ENCODE measurements around the gene CLASP1. TPM values are rescaled to one million over a fixed set of nuclear protein-coding genes. Genes with fewer than 3 reads are reported as not detected.

The CLASP1 gene
- total and polyA plus RNA-seq, 2 of the 8 experiments (the other 6 are each of a cell fraction or from before 2014, with no cell fraction given) = 7.3 to 53.9 TPM

- H2BK5ac ChIP-seq (ENCODE audit: low read depth, low read length) = no peak overlapping the region
- DNase-seq (ENCODE audit: low read depth in 1 of 2, low spot score in 2 of 2) = no peak
- H3K4ac ChIP-seq (replicated peaks; ENCODE audit: insufficient read length, low read depth, low read length) = no peak overlapping the region
Measured at GRCh38 chr2:121579309-121579708, 70.0 kb downstream of the CLASP1 start.

More at GRCh38 chr2:121579309-121579708, 70.0 kb downstream of the CLASP1 start:
- CTCF ChIA-PET (ENCODE audit: partially characterized antibody) = interaction anchor here (0.6 to 1.2 kb wide), 2 partner anchors 11 to 47 kb away, joined by 4 read pairs; no protein-coding TSS in a partner anchor
- no peak for FAIRE-seq
- Histone ChIP-seq H3K27ac (ENCODE audit: low read depth, low read length) (no peak overlapping the region), H3K9ac (replicated peaks in 1 of 4; ENCODE audit: extremely low read depth in 1 of 4, low read depth in 3 of 4, low read length in 3 of 4) (no peak overlapping the region), H3K4me3 (ENCODE audit: extremely low read depth in 1 of 4, insufficient read depth in 2 of 4, low read depth in 3 of 4, low read length in 4 of 4) (no peak overlapping the region), H2AK5ac (ENCODE audit: low read depth, low read length) (no peak overlapping the region), H4K8ac (ENCODE audit: extremely low read depth, insufficient read depth, low read length) (no peak overlapping the region), H3K14ac (ENCODE audit: insufficient read length) (no peak overlapping the region), H4K20me1 (replicated peaks in 1 of 2; ENCODE audit: control insufficient read depth in 1 of 2, insufficient read depth in 2 of 2, low read length in 2 of 2) (peaks cover 0 to 1% of the 10 kb centered on the region in 2 experiments), H3K27me3 (replicated peaks in 1 of 4; ENCODE audit: control insufficient read depth in 3 of 4, extremely low read depth in 1 of 4, insufficient read depth in 3 of 4, low read length in 3 of 4) (no peaks in the 10 kb centered on the region), H3K79me2 (ENCODE audit: control insufficient read depth in 1 of 2, insufficient read depth in 2 of 2, low read length in 2 of 2) (peaks cover 0 to 55% of the 10 kb centered on the region in 2 experiments; a peak in 3 of 4 replicates), H2BK12ac (ENCODE audit: low read depth, low read length) (no peak overlapping the region), H3K4me1 (replicated peaks in 1 of 4; ENCODE audit: control insufficient read depth in 3 of 4, insufficient read depth in 4 of 4, low read length in 3 of 4) (peaks cover 0 to 4% (median under 1%) of the 10 kb centered on the region in 4 experiments; a peak in 3 of 7 replicates), H2BK120ac (replicated peaks; ENCODE audit: low read depth, low read length) (no peak overlapping the region), H3K23me2 (ENCODE audit: low read depth, low read length) (no peaks in the 10 kb centered on the region), H4K5ac (ENCODE audit: insufficient read length, low read depth, low read length) (no peak overlapping the region), H3K23ac (ENCODE audit: insufficient read length) (no peak overlapping the region), H2BK20ac (ENCODE audit: low read length) (no peak overlapping the region), H3K4me2 (ENCODE audit: insufficient read depth in 1 of 2, low read depth in 2 of 2, low read length in 2 of 2) (no peak overlapping the region), H4K91ac (replicated peaks; ENCODE audit: insufficient read length, low read length) (no peak overlapping the region), H3K18ac (ENCODE audit: extremely low read depth, low read length) (no peak overlapping the region), H2BK15ac (ENCODE audit: low read length) (no peak overlapping the region), H2AFZ (ENCODE audit: low read length) (no peak overlapping the region), H3K56ac (replicated peaks; ENCODE audit: insufficient read length, low read depth, low read length) (no peak overlapping the region), H3K36me3 (ENCODE audit: control insufficient read depth in 2 of 4, insufficient read depth in 4 of 4, low read length in 3 of 4) (no peaks in the 10 kb centered on the region), H3K9me3 (ENCODE audit: insufficient read depth in 2 of 2, low read depth in 1 of 2, low read length in 1 of 2) (no peaks in the 10 kb centered on the region), H3K79me1 (ENCODE audit: low read depth, low read length) (peaks cover 3% of the 10 kb centered on the region)
- TF ChIP-seq ATF3 (IDR thresholded peaks at IDR 0.05; ENCODE audit: insufficient read depth, low read depth, low read length) = no peak
- no peak for TF ChIP-seq SP2 (IDR thresholded peaks at IDR 0.05; ENCODE audit: low read length)
- no peak for TF ChIP-seq TAF7 (optimal IDR thresholded peaks at IDR 0.05; ENCODE audit: borderline replicate concordance, low read depth, low read length)
- no peak for TF ChIP-seq SIRT6 (IDR thresholded peaks at IDR 0.05; ENCODE audit: low read length)
- POLR2A ChIA-PET (ENCODE audit: partially characterized antibody) = interaction anchor here (0.6 to 0.8 kb wide), 3 partner anchors 10 to 48 kb away, joined by 3 read pairs; partner anchors contain the start of gene RNU4ATAC
- 77% methylated on average over 3 of the region's 3 CpGs; no CpG with 5 or more reads in 1 of the 2 experiments for WGBS, 2 experiments (ENCODE audit: extremely low coverage in 1 of 2, insufficient coverage in 1 of 2, insufficient read length in 1 of 2, insufficient replicate concordance in 2 of 2, low coverage in 1 of 2, low lambda C conversion rate in 2 of 2, missing lambda C conversion rate in 1 of 2)

Data from H1 (cell line).